H1 (cell line): ENCODE results near the gene XNDC1N. TPM values are rescaled to one million over a fixed set of nuclear protein-coding genes. Genes with fewer than 3 reads are reported as not detected.
"Not testable (repeated sequence)": the region's sequence is repeated elsewhere in the genome, so short reads cannot be mapped to it uniquely, and the experiment has no call there.

Experiments
- CTCF ChIA-PET: fragments of 300-600 bp; sonication (Branson Sonifier 250); formaldehyde crosslinking; loops from one replicate; lab custom pipeline; 2021; ENCODE audit not compliant: partially characterized antibody; lab: Charles Lee
- POLR2A ChIA-PET: fragments of 300-600 bp; sonication (Branson Sonifier 250); formaldehyde crosslinking; loops from one replicate; lab custom pipeline; 2021; ENCODE audit warnings: inconsistent platforms; ENCODE audit not compliant: partially characterized antibody; lab: Charles Lee
- DNase-seq, 2 experiments: peaks; one replicate each; pipeline versions ENCODE4 v3.0.0 to v3.0.0-alpha.2; 2010 to 2022; ENCODE audit warnings: low spot score in 2 of 2, low read depth in 1 of 2, mixed read lengths in 1 of 2
- FAIRE-seq: peaks from 2 replicates; lab custom pipeline; 2011; peaks lifted over from hg19 to GRCh38; lab: Jason Lieb, UNC
- H2AFZ ChIP-seq: 2 replicates; pipeline ENCODE4 v1.8.1; 2012; ENCODE audit warnings: low read length, inconsistent platforms
- H2AK5ac ChIP-seq: 2 replicates; pipeline ENCODE4 v1.6.1; 2013; ENCODE audit warnings: low read depth, low read length
- H2BK120ac ChIP-seq: replicated peaks from 2 replicates; pipeline ENCODE3; 2013; ENCODE audit warnings: low read depth, low read length, inconsistent platforms
- H2BK12ac ChIP-seq: 2 replicates; pipeline ENCODE4 v1.6.1; 2013; ENCODE audit warnings: low read depth, low read length
- H2BK15ac ChIP-seq: 2 replicates; pipeline ENCODE4 v1.6.1; 2013; ENCODE audit warnings: low read length
- H2BK20ac ChIP-seq: 2 replicates; pipeline ENCODE4 v1.6.1; 2013; ENCODE audit warnings: low read length
- H2BK5ac ChIP-seq: 2 replicates; pipeline ENCODE4 v1.6.1; 2013; ENCODE audit warnings: low read depth, low read length
- H3K14ac ChIP-seq: 2 replicates; pipeline ENCODE4 v1.6.1; 2013; ENCODE audit warnings: inconsistent platforms; ENCODE audit not compliant: insufficient read length
- H3K18ac ChIP-seq: 2 replicates; pipeline ENCODE4 v1.6.1; 2013; ENCODE audit warnings: low read length; ENCODE audit errors: extremely low read depth
- H3K23ac ChIP-seq: 2 replicates; pipeline ENCODE4 v1.6.1; 2013; ENCODE audit warnings: inconsistent platforms; ENCODE audit not compliant: insufficient read length
- H3K23me2 ChIP-seq: 2 replicates; pipeline ENCODE4 v1.6.1; 2013; ENCODE audit warnings: low read depth, low read length
- H3K27ac ChIP-seq: 2 replicates; pipeline ENCODE4 v1.6.1; 2011; ENCODE audit warnings: low read depth, low read length, inconsistent platforms
- H3K27me3 ChIP-seq, 4 experiments: replicated peaks in 1 of 4; 1 replicate in 1 of 4; 2 replicates in 3 of 4; pipeline versions ENCODE4 v1.6.1 to v1.8.1; 2011 to 2013; ENCODE audit warnings: low read length in 3 of 4, mild to moderate bottlenecking in 3 of 4, inconsistent platforms in 2 of 4, mixed read lengths in 2 of 4, moderate library complexity in 1 of 4; ENCODE audit not compliant: control insufficient read depth in 3 of 4, insufficient read depth in 3 of 4; ENCODE audit errors: extremely low read depth in 1 of 4
- H3K36me3 ChIP-seq, 4 experiments: 2 replicates each; pipeline versions ENCODE4 v1.6.1 to v1.8.1; 2011 to 2013; ENCODE audit warnings: mild to moderate bottlenecking in 4 of 4, low read length in 3 of 4, moderate library complexity in 2 of 4, control low read depth in 1 of 4, inconsistent platforms in 1 of 4; ENCODE audit not compliant: insufficient read depth in 4 of 4, control insufficient read depth in 2 of 4
- H3K4ac ChIP-seq: replicated peaks from 2 replicates; pipeline ENCODE3; 2013; ENCODE audit warnings: low read length, low read depth, mixed read lengths, inconsistent platforms; ENCODE audit not compliant: insufficient read length
- H3K4me1 ChIP-seq, 4 experiments: replicated peaks in 1 of 4; 1 replicate in 1 of 4; 2 replicates in 3 of 4; pipeline versions ENCODE4 v1.6.1 to v1.8.1; 2011 to 2013; ENCODE audit warnings: low read length in 3 of 4, inconsistent platforms in 2 of 4, mixed read lengths in 1 of 4; ENCODE audit not compliant: insufficient read depth in 4 of 4, control insufficient read depth in 3 of 4
- H3K4me2 ChIP-seq, 2 experiments: 2 replicates each; pipeline versions ENCODE4 v1.6.1 to v1.8.1; 2011 to 2013; ENCODE audit warnings: low read depth in 2 of 2, low read length in 2 of 2, control low read depth in 1 of 2, inconsistent platforms in 1 of 2, mild to moderate bottlenecking in 1 of 2; ENCODE audit not compliant: insufficient read depth in 1 of 2
- H3K4me3 ChIP-seq, 4 experiments: fragments of 200-600, 300-600 bp in 1 of 4; sonication (generic), shearing (Covaris generic), sonication (Bioruptor Twin) in 1 of 4; 2 replicates each; pipeline versions ENCODE4 v1.5.1 to v1.8.1; 2011 to 2016; ENCODE audit warnings: low read length in 4 of 4, low read depth in 3 of 4, control low read depth in 2 of 4, inconsistent platforms in 2 of 4, mild to moderate bottlenecking in 2 of 4, mixed read lengths in 1 of 4, moderate library complexity in 1 of 4; ENCODE audit not compliant: insufficient read depth in 2 of 4; ENCODE audit errors: extremely low read depth in 1 of 4
- H3K56ac ChIP-seq: replicated peaks from 2 replicates; pipeline ENCODE3; 2013; ENCODE audit warnings: low read depth, mild to moderate bottlenecking, mixed read lengths, low read length, inconsistent platforms; ENCODE audit not compliant: insufficient read length
- H3K79me1 ChIP-seq: 2 replicates; pipeline ENCODE4 v1.6.1; 2013; ENCODE audit warnings: low read depth, low read length, control low read depth
- H3K79me2 ChIP-seq, 2 experiments: 2 replicates each; pipeline versions ENCODE4 v1.6.1 to v1.8.1; 2012 to 2013; ENCODE audit warnings: low read length in 2 of 2, mild to moderate bottlenecking in 2 of 2, inconsistent platforms in 1 of 2; ENCODE audit not compliant: insufficient read depth in 2 of 2, control insufficient read depth in 1 of 2
- H3K9ac ChIP-seq, 4 experiments: replicated peaks in 1 of 4; 1 replicate in 1 of 4; 2 replicates in 3 of 4; pipeline versions ENCODE4 v1.6.1 to v1.8.1; 2011 to 2013; ENCODE audit warnings: low read depth in 3 of 4, low read length in 3 of 4, control low read depth in 2 of 4, mild to moderate bottlenecking in 2 of 4, moderate library complexity in 2 of 4, inconsistent platforms in 1 of 4; ENCODE audit errors: extremely low read depth in 1 of 4
- H3K9me3 ChIP-seq, 2 experiments: 2 replicates each; pipeline versions ENCODE4 v1.6.1 to v1.8.1; 2012 to 2013; ENCODE audit warnings: mild to moderate bottlenecking in 2 of 2, moderate library complexity in 2 of 2, control low read depth in 1 of 2, inconsistent platforms in 1 of 2, low read depth in 1 of 2, low read length in 1 of 2, mixed read lengths in 1 of 2; ENCODE audit not compliant: insufficient read depth in 2 of 2
- H4K20me1 ChIP-seq, 2 experiments: replicated peaks in 1 of 2; 2 replicates each; pipeline versions ENCODE3 to v1.8.1; 2011 to 2013; ENCODE audit warnings: inconsistent platforms in 2 of 2, low read length in 2 of 2, mild to moderate bottlenecking in 1 of 2; ENCODE audit not compliant: insufficient read depth in 2 of 2, control insufficient read depth in 1 of 2
- H4K5ac ChIP-seq: 2 replicates; pipeline ENCODE4 v1.6.1; 2013; ENCODE audit warnings: low read length, low read depth, mixed read lengths, inconsistent platforms; ENCODE audit not compliant: insufficient read length
- H4K8ac ChIP-seq: 2 replicates; pipeline ENCODE4 v1.8.0; 2013; ENCODE audit warnings: mild to moderate bottlenecking, moderate library complexity, low read length, inconsistent platforms; ENCODE audit not compliant: insufficient read depth; ENCODE audit errors: extremely low read depth
- H4K91ac ChIP-seq: replicated peaks from 2 replicates; pipeline ENCODE3; 2013; ENCODE audit warnings: low read length, mixed read lengths, inconsistent platforms; ENCODE audit not compliant: insufficient read length
- WGBS, 2 experiments: shearing (Covaris generic) in 1 of 2; methylation state at CpG; one replicate each; pipeline versions ENCODE4 v1.1.6 to v1.1.7; 2013 to 2015; ENCODE audit warnings: low lambda C conversion rate in 2 of 2, mixed read lengths in 2 of 2, inconsistent platforms in 1 of 2, low coverage in 1 of 2, missing lambda C conversion rate in 1 of 2; ENCODE audit not compliant: insufficient replicate concordance in 2 of 2, insufficient coverage in 1 of 2, insufficient read length in 1 of 2; ENCODE audit errors: extremely low coverage in 1 of 2, missing lambda C conversion rate in 1 of 2; 5-methylcytosine and 5-hydroxymethylcytosine counted together
- polyA plus RNA-seq, 7 experiments: library from polyadenylated mRNA; depleted of rRNA in 3 of 7; stranded (reverse) in 5 of 7; unstranded in 2 of 7; fragments of >200 nt in 5 of 7; fragments of 200-250 nt in 2 of 7; gene quantifications; 1 replicate in 5 of 7; 2 replicates in 1 of 7; 4 replicates in 1 of 7; pipeline versions ENCODE4 v1.2.1 to v1.2.3, GENCODE V29; 2011 to 2013; ENCODE audit warnings: missing spikeins in 2 of 7, mixed read lengths in 2 of 7
- total RNA-seq: library from RNA; stranded (reverse); fragmentation: NEBNext Ultra II Directional; extraction: Animal tissue kit (Norgen Biotek cat#: 25700); gene quantifications from 2 replicates; pipeline ENCODE4 v1.2.1, GENCODE V29; 2021

The XNDC1N gene
- total and polyA plus RNA-seq, 2 of the 8 experiments (the other 6 are each of a cell fraction or from before 2014, with no cell fraction given) = 5.8 to 7.5 TPM

GRCh38 chr11:71901137-71901536 is 27.3 kb downstream of the XNDC1N start:
- H4K8ac ChIP-seq, H2BK15ac ChIP-seq, H3K79me1 ChIP-seq, FAIRE-seq, H3K79me2 ChIP-seq, H3K4me1 ChIP-seq, H3K23me2 ChIP-seq, H3K18ac ChIP-seq, H2AK5ac ChIP-seq, H3K27ac ChIP-seq, H4K20me1 ChIP-seq, H3K14ac ChIP-seq, H3K4ac ChIP-seq, H3K27me3 ChIP-seq, H3K9me3 ChIP-seq, H3K56ac ChIP-seq, H2BK20ac ChIP-seq, POLR2A ChIA-PET, H3K4me3 ChIP-seq, H3K23ac ChIP-seq, H2BK120ac ChIP-seq, H4K91ac ChIP-seq, H2BK5ac ChIP-seq, H4K5ac ChIP-seq, H3K4me2 ChIP-seq, H3K9ac ChIP-seq, DNase-seq, H2BK12ac ChIP-seq, H2AFZ ChIP-seq, H3K36me3 ChIP-seq: not testable (repeated sequence)
- CTCF ChIA-PET = interaction anchor here (0.9 kb wide), 1 partner anchor 174 kb away, joined by 4 read pairs; no protein-coding TSS in a partner anchor
- 91% methylated on average over 12 of the region's 14 CpGs; no CpG with 5 or more reads in 1 of the 2 experiments for WGBS, 2 experiments
